Mucosa of descending colon (tissue), 3 donors: ENCODE results near the gene CAPN9. TPM values are rescaled to one million over a fixed set of nuclear protein-coding genes. Genes with fewer than 3 reads are reported as not detected.

Experiments used
- ATAC-seq: fragments of 200-7000 bp; cut with Tn5 transposase; one replicate; pipeline ENCODE4 v1.9.1; 2020; ENCODE audit warnings: mild to moderate bottlenecking, moderate library complexity
- DNase-seq, 3 donors: peaks; one replicate each; pipeline ENCODE4 v3.0.0-alpha.2; 2020
- H3K36me3 ChIP-seq: fragments of 200-600 bp; one replicate; pipeline ENCODE4 v1.8.0; 2021; ENCODE audit warnings: low read depth, mild to moderate bottlenecking
- H3K4me1 ChIP-seq: fragments of 200-600 bp; one replicate; pipeline ENCODE4 v1.8.0; 2021; ENCODE audit warnings: low read depth, mild to moderate bottlenecking
- H3K4me3 ChIP-seq: fragments of 200-600 bp; one replicate; pipeline ENCODE4 v1.8.0; 2021; ENCODE audit warnings: mild to moderate bottlenecking
- H3K9me3 ChIP-seq: fragments of 200-600 bp; one replicate; pipeline ENCODE4 v1.8.0; 2021; ENCODE audit warnings: mild to moderate bottlenecking
- CTCF ChIP-seq: fragments of 200-600 bp; IDR thresholded peaks from one replicate; pipeline ENCODE4 v1.8.0; 2022; ENCODE audit warnings: antibody characterized with exemption, mild to moderate bottlenecking
- intact Hi-C, 2 donors: fragments of 100-400 bp; cut with DNase I in 1 of 2; cut with micrococcal nuclease in 1 of 2; formaldehyde crosslinking; loops; one replicate each; pipeline versions ENCODE4 v1.11.0 to v1.11.1; 2022; cut with DNase I, micrococcal nuclease
- total RNA-seq, 3 donors: library from RNA; stranded (reverse); fragmentation: NEBNext Ultra II Directional in 2 of 3; extraction: Animal tissue kit (Norgen Biotek cat#: 25700) in 2 of 3; gene quantifications; one replicate each; pipeline versions ENCODE4 v1.2.1 to v1.2.4, GENCODE V29; 2021 to 2023
- donor health status: DM: no; HTN: no; CAD: no; lungs with moderate emphysema.
- donor health status: DM: no; HTN: no; CAD: no.
- donor health status: DM: no; HTN: yes; CAD: no.

The CAPN9 gene
- total RNA-seq, 3 donors from 2014 or later: 11.4 to 30.8 (median 28.8) TPM

- Histone ChIP-seq H3K9me3 (no peaks in the 10 kb centered on the region), H3K4me3 (no peak overlapping the region), H3K4me1 (peaks cover 19% of the 10 kb centered on the region), H3K36me3 (no peaks in the 10 kb centered on the region)
- DNase-seq (peak; percentile 88 to 89 (median 89)), ATAC-seq (peak; percentile 96)
- intact Hi-C loops: no loop called here
- no peak for TF ChIP-seq CTCF
Observed at GRCh38 chr1:230708631-230709580, 38.3 kb upstream of the CAPN9 start.

- Histone ChIP-seq H3K4me1 (peaks cover 19% of the 10 kb centered on the region), H3K36me3 (no peaks in the 10 kb centered on the region), H3K4me3 (no peak overlapping the region), H3K9me3 (no peaks in the 10 kb centered on the region)
- no peak for ATAC-seq
- no peak for DNase-seq
- no peak for TF ChIP-seq CTCF
- intact Hi-C loops: no loop called here
Observed at GRCh38 chr1:230709619-230710542, 37.3 kb upstream of the CAPN9 start.

GRCh38 chr1:230710543-230710904, 36.7 kb upstream of the CAPN9 start:
- peaks cover 13% of the 10 kb centered on the region for H3K4me1 ChIP-seq
- intact Hi-C loops: no loop called here
- ATAC-seq (no peak), DNase-seq (no peak)
- no peaks in the 10 kb centered on the region for H3K36me3 ChIP-seq
- H3K9me3 ChIP-seq: no peaks in the 10 kb centered on the region
- TF ChIP-seq CTCF: no peak
- H3K4me3 ChIP-seq: no peak overlapping the region

- peaks cover 13% of the 10 kb centered on the region for H3K4me1 ChIP-seq
- ATAC-seq (no peak), DNase-seq (no peak)
- H3K36me3 ChIP-seq: no peaks in the 10 kb centered on the region
- no peak for TF ChIP-seq CTCF
- H3K9me3 ChIP-seq: no peaks in the 10 kb centered on the region
- intact Hi-C loops: no loop called here
- no peak overlapping the region for H3K4me3 ChIP-seq
Observed at GRCh38 chr1:230711245-230711644, 35.9 kb upstream of the CAPN9 start.

- no peak overlapping the region for H3K4me3 ChIP-seq
- no peaks in the 10 kb centered on the region for H3K36me3 ChIP-seq
- TF ChIP-seq CTCF: no peak
- H3K4me1 ChIP-seq: peaks cover 13% of the 10 kb centered on the region
- intact Hi-C loops: no loop called here
- ATAC-seq (no peak), DNase-seq (no peak)
- H3K9me3 ChIP-seq: no peaks in the 10 kb centered on the region
Observed at GRCh38 chr1:230712470-230712942, 34.7 kb upstream of the CAPN9 start.
